ENCODE measurements around the gene BAAT.

The BAAT gene

GRCh38 chr9:101403516-101404285 is 18.9 kb upstream of the BAAT start:
- peak; percentile 17 for DNase-seq (ENCODE audit: low read depth)
- no peak for TF ChIP-seq MYC (IDR thresholded peaks at IDR 0.05; ENCODE audit: low read depth, low read length)
- TF ChIP-seq CTCF (IDR thresholded peaks at IDR 0.05; ENCODE audit: low read depth, low read length): no peak
- no peak for TF ChIP-seq POLR2A (IDR thresholded peaks at IDR 0.05; ENCODE audit: extremely low read depth, insufficient read length)
- TF ChIP-seq MAX (IDR thresholded peaks at IDR 0.05; ENCODE audit: low read depth, low read length): no peak
- H3K4me3 ChIP-seq (ENCODE audit: low read depth, low read length): no peak overlapping the region

- no peak for TF ChIP-seq CTCF (IDR thresholded peaks at IDR 0.05; ENCODE audit: low read depth, low read length)
- TF ChIP-seq MYC (IDR thresholded peaks at IDR 0.05; ENCODE audit: low read depth, low read length): no peak
- no peak for TF ChIP-seq POLR2A (IDR thresholded peaks at IDR 0.05; ENCODE audit: extremely low read depth, insufficient read length)
- DNase-seq (ENCODE audit: low read depth): no peak
- peak overlapping the region; percentile 84 for H3K4me3 ChIP-seq (ENCODE audit: low read depth, low read length)
Measured at GRCh38 chr9:101400120-101400519, 15.3 kb upstream of the BAAT start.

- peak overlapping the region; percentile 84 for H3K4me3 ChIP-seq (ENCODE audit: low read depth, low read length)
- TF ChIP-seq POLR2A (IDR thresholded peaks at IDR 0.05; ENCODE audit: extremely low read depth, insufficient read length) (no peak), MYC (IDR thresholded peaks at IDR 0.05; ENCODE audit: low read depth, low read length) (no peak), CTCF (IDR thresholded peaks at IDR 0.05; ENCODE audit: low read depth, low read length) (no peak), MAX (IDR thresholded peaks at IDR 0.05; ENCODE audit: low read depth, low read length) (no peak)
- DNase-seq (ENCODE audit: low read depth): peak; percentile 28
Measured at GRCh38 chr9:101399643-101399970, 14.8 kb upstream of the BAAT start.

GRCh38 chr9:101398930-101399642 is 14.3 kb upstream of the BAAT start:
- TF ChIP-seq POLR2A (IDR thresholded peaks at IDR 0.05; ENCODE audit: extremely low read depth, insufficient read length): no peak
- TF ChIP-seq CTCF (IDR thresholded peaks at IDR 0.05; ENCODE audit: low read depth, low read length): no peak
- TF ChIP-seq MAX (IDR thresholded peaks at IDR 0.05; ENCODE audit: low read depth, low read length): no peak
- peak overlapping the region; percentile 84 for H3K4me3 ChIP-seq (ENCODE audit: low read depth, low read length)
- peak; percentile 13 for DNase-seq (ENCODE audit: low read depth)

- peak within 1 kb of the TSS; percentile 84 for H3K4me3 ChIP-seq (ENCODE audit: low read depth, low read length)
- TF ChIP-seq MYC (IDR thresholded peaks at IDR 0.05; ENCODE audit: low read depth, low read length) (peak; percentile 75), CTCF (IDR thresholded peaks at IDR 0.05; ENCODE audit: low read depth, low read length) (no peak), MAX (IDR thresholded peaks at IDR 0.05; ENCODE audit: low read depth, low read length) (peak; percentile 69), POLR2A (IDR thresholded peaks at IDR 0.05; ENCODE audit: extremely low read depth, insufficient read length) (peak; percentile 85)
- peak; percentile 98 for DNase-seq (ENCODE audit: low read depth)
Measured at GRCh38 chr9:101398068-101398929, 13.5 kb upstream of the BAAT start, which contains the start of the genes MRPL50 and ZNF189. Gene MRPL50 (minus strand): TSS chr9:101398618. CDS start chr9:101398592, 26 bp downstream. Gene ZNF189 (plus strand): TSS chr9:101398851. CDS start chr9:101399157, 306 bp downstream.

Measured in NB4 (cell line).